Stimulated activated CD4-positive, alpha-beta T cell treated with anti-CD3 and anti-CD28 coated beads, Interleukin-2, amount 100 ng/mL, for 48 hours (primary cell): ENCODE data around the gene S100A7.
A peak's percentile ranks its signal among the peaks of the same experiment; 100 is the strongest.
"Not testable (repeated sequence)": the region's sequence is repeated elsewhere in the genome, so short reads cannot be mapped to it uniquely, and the experiment has no call there.

Experiments used
- DNase-seq, 2 donors: peaks; one replicate each; pipeline ENCODE4 v3.0.0-alpha.2; 2020

Gene S100A7

DNA sequence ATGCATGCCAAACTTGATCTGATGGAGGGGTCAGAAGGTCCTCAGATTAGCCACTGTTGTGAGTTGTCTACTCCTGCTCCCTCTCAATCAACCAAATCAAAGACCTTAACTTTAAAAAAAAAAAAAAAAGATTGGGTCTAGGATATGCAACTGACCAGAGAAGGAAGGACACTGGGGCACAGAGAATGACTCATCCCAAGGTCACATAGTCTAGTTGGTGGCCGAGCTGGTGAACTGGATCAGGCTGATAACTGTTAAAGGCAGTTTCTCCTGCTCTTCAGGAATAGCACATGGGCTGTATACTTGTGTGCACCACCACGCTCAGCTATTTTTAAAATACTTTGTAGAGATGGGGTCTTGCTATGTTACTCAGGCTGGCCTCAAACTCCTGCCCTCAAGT, 14.8 kb upstream of the S100A7 start:
- no peak for DNase-seq

DNA sequence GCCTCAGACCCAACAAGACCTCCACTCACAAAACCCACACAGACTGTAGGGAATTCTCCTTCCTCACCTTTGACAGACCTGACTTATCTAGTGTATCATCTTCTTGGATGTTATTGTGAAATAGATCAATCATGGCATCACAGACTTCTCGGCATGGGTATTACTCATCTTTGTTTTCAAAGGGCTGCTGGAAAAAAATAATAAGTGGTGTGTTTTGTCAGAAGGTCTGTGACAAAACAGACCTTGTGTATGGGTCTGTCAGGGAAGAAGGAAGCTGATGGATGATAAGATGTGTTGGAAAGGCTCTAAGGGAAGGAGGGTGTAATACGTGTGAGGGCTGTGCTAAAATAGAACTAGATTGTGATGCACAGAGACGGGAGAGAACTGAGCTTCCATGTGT, 13.9 kb upstream of the S100A7 start:
- no peak for DNase-seq

DNA sequence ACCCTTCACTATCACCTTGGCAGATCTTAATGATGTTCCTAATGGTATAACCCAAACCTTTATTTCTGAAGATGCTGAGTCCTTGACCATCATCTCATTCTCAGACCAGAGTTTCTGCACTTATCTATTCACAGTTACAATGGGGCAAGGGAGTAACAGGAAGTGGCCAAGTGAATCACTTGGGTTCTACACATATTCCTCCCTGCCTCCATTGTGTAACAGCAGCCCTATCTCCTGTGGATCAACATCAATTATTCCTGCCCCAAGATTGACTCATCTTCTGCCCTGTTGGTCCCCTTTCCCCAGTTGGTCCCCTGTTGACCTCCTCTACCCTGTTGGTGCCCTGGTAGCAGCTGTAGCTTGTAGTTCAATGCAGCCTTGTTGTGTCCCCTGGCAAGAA, 10.3 kb upstream of the S100A7 start:
- DNase-seq: no peak

DNA sequence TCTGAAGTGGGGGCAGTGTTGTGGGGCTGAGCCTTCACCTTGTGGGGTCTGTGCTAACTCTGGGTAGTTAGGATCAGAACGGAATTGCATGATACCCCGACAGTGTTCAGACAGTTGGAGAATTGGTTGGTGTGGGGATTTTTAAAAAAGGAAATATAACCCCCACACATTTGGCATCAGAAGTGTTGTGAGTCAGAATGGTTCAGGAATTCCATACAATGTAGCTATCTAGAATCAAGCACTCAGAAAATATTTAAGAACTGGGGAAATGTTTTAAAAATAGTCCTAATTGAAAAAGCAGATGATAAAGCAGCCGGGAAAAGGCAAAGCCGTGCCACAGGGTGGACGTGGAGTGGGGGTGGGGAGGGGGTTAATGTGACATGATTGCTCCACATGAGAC, 6.5 kb upstream of the S100A7 start:
- DNase-seq: no peak

DNA sequence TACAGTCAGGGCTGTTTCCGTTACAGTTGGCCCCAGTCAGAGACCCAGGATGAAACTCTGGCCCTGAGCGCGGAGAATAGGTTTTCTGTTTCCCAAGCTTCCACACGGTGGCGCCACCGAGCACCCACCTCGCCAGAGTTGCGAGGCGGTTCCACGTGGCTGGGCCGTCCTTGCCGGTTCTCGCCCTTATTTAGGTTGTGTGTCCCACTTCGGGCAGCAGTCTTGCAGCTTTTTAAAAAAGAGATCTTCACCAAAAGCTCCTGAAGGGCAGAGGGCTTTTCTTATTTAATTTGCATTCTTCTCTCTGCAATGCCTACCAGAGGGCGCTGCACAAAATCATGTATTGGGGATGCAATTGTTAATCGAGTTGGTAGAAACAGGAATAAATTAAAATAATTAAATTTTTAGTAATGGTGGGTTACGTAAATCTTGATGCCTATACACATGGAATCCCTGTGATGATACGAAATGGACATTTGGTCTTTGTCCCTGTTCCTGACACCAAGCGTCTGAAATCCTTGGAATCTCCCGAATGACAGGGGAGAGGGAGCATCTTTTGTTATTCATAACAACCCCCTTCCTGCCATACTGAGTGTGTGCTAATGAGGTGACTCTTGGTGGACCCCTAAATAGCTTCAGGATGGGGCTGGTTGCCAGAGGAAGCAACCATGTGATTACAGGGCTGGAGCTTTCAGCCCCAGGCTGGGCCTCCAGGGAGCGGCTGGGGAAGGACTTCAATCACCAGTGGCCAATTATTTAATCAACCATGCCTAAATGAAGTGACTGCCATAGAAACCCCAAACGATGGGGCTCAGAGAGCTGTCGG, 5.6 kb upstream of the S100A7 start:
- DNase-seq: peak; percentile 69 to 75

DNA sequence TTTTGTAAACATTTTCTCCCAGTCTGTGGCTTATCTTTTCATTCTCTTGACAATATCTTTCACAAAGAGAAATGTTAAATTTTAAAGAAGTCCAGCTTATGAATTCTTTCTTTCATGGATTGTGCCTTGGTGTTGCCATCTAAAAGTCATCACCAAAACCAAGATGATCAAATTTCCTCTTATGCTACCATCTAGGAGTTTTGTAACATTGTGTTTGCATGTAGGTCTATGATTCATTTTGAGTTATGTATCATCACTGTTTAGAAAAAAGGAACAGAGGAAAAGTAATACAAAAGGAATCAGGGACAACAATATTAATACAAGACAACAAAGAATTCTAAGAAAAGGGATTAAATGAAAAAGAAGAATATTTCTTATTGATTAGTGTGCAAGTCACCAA, 2.3 kb upstream of the S100A7 start:
- not testable (repeated sequence) for DNase-seq

DNA sequence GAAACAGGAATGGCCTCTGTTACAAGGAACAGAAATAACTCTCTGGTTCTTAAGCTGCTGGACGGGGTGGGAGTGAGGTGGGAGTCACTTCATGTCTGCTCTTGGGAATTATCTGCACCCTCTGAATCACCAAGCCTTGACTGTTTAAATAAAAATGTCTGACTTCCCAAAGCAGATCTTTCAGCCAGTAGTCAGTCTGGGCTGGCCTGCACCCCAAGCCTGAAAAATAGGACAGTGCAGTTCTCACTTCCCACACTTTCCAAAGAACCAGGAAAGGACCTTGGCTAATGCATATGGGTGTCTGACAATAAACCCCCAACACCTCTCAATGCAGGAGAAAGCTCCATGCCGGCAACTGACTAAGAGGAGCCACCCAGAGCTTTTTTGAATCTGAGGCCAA, 796 bp downstream of the S100A7 start:
- DNase-seq: no peak

DNA sequence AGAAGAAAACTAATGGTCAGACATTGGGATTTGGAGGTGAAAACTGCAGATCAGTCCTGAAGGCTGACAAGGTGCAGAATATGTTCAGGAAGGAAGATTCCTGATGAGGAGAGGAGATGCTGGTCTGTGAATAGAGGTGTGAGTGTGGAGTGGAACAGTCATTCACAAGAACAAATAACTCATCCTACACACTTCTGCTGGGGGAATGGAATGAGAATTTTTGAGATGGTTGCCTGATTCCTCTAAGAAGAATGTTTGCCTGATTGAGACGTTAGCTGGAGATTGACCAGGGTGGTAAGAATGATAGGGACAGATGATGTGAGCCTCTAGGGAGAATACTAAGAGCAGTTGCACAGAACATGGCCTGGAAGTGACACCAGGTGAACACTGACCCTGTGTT, 4.1 kb downstream of the S100A7 start:
- DNase-seq: no peak

DNA sequence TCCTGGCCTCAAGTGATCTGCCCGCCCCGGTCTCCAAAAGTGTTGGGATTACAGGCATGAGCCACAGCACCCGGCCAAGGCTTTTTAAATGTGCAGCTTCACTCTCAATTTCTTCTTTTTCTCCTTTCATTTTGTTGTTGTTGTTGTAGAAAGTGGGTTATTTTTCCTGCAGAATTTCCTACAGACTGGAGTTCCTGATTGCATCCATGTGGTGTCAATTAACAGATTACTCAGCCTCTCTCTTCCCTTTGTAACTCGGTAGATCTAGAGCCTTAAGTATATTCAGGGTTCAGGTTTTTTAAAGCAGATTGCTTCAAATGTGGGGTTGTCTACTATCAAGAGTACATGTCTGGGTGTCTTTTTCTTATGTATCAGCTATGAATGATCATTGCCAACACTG, 11.6 kb downstream of the S100A7 start:
- DNase-seq: not testable (repeated sequence)

DNA sequence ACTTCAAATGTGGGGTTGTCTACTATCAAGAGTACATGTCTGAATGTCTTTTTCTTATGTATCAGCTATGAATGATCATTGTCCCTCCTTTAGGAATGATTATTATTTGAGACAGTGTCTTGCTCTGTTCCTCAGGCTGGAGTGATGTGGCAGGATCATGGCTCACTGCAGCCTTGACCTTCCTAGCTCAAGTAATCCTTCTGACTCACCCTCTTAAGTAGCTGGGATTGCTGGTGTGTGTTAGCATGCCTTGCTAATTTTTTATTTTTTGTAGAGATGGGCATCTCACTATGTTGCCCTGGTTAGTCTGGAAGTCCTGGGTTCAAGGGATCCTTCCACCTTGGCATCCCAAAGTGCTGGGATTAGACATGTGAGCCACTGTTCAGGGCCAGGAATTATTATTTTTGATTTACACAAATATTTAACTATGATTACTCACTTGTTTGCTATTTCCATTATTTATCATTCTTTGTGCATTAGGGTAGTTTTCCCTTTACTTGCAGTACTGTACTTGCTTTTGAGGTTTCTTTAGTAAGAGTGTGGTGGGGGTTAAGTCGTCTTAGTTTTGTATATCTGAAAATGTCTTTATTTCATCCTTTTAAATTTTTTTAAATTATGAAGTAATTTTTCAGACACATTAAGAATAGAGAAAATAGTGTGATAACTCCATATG, 12.8 kb downstream of the S100A7 start:
- no peak for DNase-seq

DNA sequence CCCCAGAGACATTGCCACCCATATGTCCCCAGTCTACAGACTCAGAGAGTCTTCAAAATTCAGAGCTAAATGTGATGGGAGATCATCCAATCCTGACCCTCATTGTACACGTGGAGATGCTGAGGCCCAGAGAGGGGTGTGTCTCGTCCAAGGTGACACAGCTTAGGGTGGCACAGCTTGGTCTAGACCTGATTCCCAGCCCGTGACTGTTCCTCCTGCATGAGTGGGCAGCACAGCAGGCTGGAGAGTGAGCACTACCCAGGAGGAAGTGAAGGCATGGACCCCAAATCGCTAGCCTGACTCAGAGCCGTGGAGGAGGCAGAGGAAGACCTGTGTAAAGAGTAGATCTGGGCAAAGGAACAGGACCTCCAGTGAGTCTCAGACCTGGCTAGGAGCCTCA, 16.4 kb downstream of the S100A7 start:
- no peak for DNase-seq

DNA sequence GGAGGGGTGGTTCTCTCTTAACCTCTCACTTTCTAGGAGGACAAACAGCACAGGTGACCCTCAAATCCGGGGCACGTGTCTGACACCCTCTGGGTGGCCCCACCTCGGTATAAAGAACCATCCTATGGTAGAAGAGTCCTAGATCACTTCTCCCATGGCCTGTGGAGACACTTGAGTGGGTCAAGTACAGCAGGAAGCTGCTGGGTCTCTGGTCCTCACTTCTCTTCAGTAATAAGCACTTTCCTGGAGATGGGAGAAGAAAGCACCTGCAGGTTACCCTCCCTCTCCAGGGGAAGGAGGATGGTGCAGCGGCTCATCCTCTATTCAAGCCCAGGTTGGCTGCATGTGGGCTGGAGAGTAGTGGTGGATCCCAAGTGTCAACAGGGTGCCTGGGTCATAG, 17.0 kb downstream of the S100A7 start:
- no peak for DNase-seq

DNA sequence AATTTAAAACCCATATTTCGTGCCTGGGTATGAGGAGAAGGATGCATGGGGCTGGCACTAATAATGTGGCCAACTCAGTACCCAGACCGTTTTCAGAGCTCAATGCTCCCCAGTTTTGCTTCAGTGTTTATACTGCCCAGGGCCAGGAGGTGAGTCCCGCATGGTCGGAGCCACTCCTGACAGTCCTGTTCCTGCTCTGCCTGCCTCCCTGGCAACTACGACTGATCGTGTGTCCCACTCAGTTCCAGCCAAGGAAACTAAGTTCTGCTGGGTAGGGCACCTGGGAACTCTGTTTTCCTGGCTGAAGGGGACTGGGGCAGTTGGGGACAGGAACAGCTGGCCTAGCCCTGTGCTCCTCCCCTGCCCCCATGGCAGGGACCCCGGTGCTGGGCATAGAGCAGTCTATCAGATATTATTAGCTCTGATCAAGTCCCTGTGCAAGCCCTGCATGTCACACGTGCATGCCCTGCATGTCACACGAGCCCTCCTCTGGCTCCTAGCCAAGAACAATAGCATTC, 19.2 kb downstream of the S100A7 start:
- no peak for DNase-seq

DNA sequence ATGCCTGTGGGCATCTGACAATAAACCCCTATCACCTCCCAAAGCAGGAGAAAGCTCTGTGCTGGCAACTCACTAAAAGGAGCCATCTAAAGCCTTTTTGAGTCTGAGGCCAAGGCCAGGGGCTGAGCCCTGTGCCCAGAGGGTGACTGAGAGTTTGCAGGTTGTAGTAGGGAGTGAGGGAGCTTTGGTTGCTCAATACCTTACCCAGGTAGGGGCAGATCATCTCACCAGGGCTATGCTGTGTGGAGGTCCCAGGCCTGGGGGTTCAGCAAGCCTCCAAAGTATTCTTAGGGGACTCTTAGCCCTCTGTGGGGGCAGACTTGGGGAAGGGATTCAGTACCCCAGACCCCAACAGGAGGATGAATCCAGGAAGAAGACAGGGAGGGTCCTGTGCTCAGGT, 21.2 kb downstream of the S100A7 start:
- no peak for DNase-seq

DNA sequence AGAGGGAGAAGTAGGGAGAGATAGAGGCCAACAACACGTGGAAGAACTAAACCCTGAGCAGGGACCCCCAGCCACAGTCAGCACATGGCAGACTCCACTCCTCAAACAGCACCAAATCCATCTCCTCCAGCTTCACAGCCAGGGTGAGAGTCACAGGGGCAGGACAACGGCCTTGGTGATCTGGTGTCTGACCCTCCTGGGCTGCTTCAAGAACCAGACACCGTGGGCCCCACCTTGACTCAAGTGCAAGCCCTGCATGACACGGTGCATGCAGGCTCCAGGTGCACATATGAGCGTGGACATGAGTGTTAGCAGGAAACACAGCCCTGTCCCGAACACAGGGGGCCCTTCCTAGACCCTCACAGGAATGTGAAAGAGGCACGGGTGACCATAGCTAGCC, 21.9 kb downstream of the S100A7 start:
- DNase-seq: no peak

DNA sequence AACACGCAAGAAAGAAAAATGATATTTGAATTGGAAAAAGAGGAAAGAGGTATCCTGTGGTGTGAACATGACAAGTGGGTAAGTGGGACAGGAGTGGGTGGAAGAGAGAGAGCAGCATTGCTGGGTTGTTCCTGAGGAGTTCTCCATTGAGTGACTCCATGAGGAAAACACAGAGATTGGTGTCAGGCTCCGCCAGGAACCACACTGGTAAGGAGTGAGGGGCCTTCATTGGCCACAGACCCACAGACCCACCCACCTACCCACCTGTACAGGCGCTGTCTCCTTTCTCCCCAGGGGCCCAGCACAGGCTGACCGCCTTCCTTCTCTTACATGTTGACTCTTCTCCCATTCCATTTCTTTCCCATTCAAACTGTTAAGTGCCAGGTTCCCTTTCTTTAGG, 23.2 kb downstream of the S100A7 start:
- no peak for DNase-seq

DNA sequence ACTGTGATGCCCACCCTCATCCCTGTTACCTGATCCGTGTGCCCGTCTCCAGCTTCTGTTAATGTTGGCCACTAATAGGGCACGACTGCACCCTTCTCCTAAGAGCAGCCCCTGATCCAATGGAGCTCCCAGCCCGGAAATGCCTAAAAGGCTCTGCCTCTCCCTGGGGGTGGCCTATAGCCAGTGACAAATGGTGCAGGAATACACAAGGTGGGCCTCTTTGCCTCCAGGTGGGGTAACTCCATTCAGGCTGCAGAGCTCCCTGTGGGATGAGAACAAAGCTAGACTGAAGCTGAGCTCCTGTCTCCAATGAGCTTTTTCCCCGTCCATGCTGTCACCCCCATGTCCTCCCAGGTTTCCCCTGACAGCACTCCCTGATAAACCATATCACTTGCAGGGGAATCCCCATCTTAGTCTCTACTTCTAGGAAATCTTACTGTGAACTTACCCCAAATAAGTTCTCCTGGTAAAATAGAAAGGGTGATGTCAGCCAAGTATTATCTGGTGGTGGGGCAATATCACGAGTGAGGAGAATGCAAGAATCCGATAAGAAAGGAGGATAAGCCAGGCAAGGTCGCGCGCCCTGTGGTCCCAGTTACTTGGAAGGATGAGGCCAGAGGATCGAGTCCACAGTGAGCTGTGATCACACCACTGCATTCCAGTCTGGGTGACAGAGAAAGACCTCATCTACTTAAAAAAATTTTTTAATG, 25.6 kb downstream of the S100A7 start:
- no peak for DNase-seq

DNA sequence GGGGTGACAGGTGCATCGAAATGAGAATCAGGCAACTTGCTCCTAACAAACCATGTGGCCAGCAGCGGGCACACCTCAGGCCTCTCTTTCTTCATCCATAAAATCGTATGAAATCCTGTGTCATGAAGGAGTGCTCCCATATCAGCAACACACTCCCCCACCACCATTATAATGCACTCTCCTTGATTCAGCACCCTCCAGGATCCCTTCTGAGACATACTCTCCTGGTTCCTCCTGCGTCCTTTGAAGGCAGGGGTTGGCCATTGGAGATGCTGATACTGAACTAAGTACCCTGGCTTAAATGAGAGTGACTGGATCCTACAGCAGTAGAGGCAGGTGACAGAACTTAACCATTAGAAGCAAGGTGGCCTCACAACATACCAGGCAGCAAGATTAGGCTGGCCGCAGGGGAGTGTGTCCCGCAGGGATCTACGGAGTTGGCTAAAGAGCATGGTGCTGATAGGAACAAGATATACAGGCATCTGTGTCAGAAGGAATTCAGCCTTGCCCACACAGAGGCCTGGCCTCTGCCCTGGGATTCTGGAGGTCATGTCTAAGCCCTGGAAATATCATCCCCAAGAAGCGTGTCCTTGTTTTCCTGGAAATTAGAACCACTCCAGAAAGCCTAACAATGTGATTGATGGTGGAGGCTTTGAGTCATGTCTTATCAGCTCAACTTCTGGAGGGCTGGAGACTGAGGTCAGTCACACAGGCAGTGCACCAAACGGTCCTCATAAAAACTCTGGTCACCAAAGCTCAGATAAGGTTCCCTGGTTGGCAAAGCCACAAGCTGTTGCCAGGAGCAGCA, 27.4 kb downstream of the S100A7 start:
- no peak for DNase-seq

DNA sequence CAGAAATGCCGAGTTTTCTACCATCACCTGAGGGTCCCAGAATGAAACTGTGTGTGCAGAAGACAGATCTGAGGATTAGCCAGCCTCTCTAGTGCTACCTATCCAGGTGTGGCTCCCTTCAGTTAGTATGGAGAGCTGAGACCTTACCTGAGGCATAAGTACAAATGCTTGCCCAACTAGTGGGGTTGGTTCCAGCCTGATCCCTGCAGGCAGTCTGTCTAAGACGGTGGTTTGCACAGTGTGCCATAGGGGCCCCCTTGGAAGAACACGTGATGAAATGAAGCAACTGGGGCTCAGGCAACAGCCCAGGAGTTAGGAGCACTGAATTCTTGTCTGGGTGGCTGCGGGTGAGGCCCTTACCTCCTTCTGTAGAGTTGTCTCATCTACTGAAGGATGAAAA, 28.5 kb downstream of the S100A7 start:
- DNase-seq: no peak

DNA sequence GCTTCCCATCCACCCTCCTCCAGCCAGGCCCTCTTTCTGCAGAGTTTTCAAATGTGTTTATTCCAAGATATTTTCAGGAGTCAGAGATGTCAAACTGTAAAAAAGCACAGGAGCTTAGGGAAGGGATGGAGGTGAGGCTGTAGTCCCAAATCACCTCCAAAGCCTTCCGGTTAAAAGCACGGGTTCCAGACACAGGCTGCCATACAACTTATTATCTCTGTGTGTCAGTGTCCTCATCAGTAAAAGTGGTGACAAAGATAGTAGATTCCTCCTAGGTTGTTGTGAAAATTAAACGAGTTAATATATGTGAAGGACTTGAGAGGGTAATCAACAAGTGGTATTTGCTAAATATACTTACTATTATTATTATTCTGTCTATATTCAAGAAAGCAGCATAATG, 29.0 kb downstream of the S100A7 start:
- no peak for DNase-seq

DNA sequence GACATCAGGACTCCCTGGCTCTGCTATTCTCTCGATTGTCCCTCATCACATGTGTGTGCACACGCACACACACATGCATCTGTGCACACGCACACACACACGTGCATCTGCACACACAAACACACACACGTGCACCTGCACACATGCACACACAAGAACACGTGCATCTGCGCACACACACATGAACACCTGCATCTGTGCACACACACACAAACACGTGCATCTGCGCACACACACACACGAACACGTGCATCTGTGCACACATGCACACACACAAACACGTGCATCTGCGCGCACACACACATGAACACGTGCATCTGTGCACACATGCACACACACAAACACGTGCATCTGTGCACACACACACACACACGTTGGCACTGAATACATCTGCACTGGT, 29.4 kb downstream of the S100A7 start:
- no peak for DNase-seq

DNA sequence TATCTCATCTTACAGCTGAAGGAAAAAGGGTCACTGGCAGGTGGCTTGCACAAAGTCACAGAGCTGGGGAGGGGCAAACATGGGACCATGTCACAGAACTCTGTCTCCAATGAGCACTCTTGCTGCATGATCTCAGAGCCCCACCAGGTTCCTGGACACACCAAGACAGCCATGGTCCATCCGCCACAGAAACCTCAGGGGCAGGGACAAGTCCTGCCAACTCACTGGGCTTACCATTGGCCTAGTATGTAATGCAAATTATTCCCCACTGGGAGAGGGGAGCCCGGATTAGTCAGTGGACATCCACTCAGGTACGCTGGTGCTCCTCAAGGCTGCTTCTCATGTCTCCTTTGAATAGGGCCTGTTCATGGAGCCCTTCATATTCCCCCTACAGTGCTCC, 29.9 kb downstream of the S100A7 start:
- no peak for DNase-seq

DNA sequence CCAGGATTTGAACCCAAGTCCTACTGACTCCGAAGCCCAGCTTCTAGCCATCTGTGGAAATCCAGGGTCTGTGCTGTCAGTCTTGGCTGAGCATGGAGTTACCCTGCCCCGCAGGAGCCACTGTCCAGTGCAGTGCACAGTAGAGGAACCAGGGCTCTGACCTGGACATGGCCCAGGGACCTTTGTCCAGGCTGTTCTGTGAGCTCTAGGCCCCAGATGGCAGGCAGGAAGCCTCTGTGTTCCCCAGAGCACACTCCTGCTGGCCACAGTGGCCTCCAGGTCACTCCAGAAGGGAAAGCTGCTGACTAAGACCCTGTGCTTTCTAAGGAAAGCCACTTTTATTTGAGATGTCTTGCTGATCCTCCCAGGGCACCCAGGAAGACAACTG, 30.3 kb downstream of the S100A7 start:
- DNase-seq: no peak
